SU-DHL-6 (cell line): Measurements from ENCODE around the gene CELSR1.

Experiments
- EZH2phosphoT487 ChIP-seq: fragments of 200-600 bp; sonication (generic), shearing (Covaris generic); conservative IDR thresholded peaks from 2 replicates; pipeline ENCODE4 v1.6.1; 2018; ENCODE audit warnings: mild to moderate bottlenecking, antibody characterized with exemption, low read length, moderate library complexity, mixed read lengths
- TF ChIP-seq, protein P1 (sequence below): fragments of 200-600 bp; sonication (generic); IDR thresholded peaks from one replicate; pipeline ENCODE4 v1.5.1; 2017; ENCODE audit warnings: antibody characterized with exemption, mild to moderate bottlenecking, low read length, moderate library complexity; ENCODE audit not compliant: insufficient read depth, poor library complexity, severe bottlenecking

DNA sequence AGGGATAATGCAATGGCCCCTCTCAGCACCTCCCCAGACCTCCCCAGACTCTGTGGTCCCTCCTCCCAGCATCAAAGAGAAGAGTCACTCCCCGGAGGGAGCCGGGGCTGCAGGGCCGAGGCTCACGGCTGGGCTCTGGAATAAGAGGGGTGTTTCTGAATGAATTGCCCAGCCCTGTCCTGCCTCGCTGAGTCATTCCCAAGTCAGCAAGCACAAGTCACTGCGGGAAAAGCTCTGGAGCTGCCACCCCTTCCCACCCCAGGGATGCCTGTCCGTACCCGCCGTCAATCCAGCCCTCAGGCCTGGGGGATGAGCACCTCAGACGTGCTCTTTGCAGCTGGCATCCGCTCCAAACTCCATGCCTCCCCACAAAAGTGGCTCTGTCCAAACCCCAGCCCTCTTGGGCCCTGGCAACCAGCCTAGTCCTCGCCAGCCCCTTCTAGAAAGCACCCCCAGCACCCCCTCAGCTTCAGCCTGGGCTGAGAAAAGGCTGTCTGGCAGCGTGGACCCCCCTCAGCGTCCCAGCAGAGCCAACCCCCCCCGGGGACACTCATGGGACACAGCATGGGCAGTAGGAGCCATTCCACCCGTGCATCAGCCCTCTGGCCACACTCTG lies 22.7 kb downstream of the CELSR1 start:
- TF ChIP-seq, protein P1, sequence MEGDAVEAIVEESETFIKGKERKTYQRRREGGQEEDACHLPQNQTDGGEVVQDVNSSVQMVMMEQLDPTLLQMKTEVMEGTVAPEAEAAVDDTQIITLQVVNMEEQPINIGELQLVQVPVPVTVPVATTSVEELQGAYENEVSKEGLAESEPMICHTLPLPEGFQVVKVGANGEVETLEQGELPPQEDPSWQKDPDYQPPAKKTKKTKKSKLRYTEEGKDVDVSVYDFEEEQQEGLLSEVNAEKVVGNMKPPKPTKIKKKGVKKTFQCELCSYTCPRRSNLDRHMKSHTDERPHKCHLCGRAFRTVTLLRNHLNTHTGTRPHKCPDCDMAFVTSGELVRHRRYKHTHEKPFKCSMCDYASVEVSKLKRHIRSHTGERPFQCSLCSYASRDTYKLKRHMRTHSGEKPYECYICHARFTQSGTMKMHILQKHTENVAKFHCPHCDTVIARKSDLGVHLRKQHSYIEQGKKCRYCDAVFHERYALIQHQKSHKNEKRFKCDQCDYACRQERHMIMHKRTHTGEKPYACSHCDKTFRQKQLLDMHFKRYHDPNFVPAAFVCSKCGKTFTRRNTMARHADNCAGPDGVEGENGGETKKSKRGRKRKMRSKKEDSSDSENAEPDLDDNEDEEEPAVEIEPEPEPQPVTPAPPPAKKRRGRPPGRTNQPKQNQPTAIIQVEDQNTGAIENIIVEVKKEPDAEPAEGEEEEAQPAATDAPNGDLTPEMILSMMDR: no peak
- TF ChIP-seq EZH2phosphoT487: no peak
